Measurements from ENCODE around the gene SERPINA6. TPM values are rescaled to one million over a fixed set of nuclear protein-coding genes. Genes with fewer than 3 reads are reported as not detected.

The SERPINA6 gene
- polyA plus RNA-seq, 1 donor (not counting 4 experiments of a cell fraction or from before 2014, with no cell fraction given) = not detected

DNA sequence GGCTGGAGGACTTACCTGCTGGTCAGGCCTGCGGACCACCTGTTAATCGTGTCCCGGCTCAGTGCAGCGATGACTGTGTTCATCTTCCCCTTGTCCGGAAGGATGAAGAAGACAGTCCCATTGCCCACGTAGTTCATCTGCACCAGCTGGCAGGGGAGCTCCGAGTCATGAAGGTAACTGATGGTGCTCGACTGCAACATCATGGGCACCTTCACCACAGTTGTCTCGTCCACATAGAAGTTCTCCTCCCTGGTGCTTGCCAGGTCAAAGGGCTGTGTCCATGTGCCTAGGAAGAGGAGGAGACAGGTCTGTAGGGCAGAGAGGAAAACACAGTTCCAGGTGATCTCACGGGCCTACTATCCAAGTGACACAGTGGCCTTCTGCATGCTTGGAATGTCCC, 13.4 kb downstream of the SERPINA6 start:
- H3K79me2 ChIP-seq (ENCODE audit: control insufficient read depth, insufficient read depth, low read length) = no peaks in the 10 kb centered on the region
- H3K4me2 ChIP-seq (ENCODE audit: control insufficient read depth, extremely low read depth, insufficient read depth, low read depth, low read length) = no peak overlapping the region
- H3K27me3 ChIP-seq (ENCODE audit: control insufficient read depth, extremely low read depth, insufficient read depth, low read length) = no peaks in the 10 kb centered on the region
- H3K4me3 ChIP-seq (ENCODE audit: control insufficient read depth in 2 of 3, extremely low read depth in 1 of 3, insufficient read depth in 2 of 3, low read depth in 1 of 3, low read length in 3 of 3) = no peak overlapping the region
- dilution Hi-C loops (cut with MboI; ENCODE audit: extremely low pct_ligation_motif_present, low sequenced_read_pairs) = no loop called here
- no peak overlapping the region for H3K9ac ChIP-seq (ENCODE audit: control insufficient read depth, extremely low read depth, insufficient read depth, low read length)
- H3K9me1 ChIP-seq (ENCODE audit: control insufficient read depth, extremely low read depth, insufficient read depth, low read length) = no peaks in the 10 kb centered on the region
- no peak for DNase-seq (ENCODE audit: low read depth, low spot score)
- no peaks in the 10 kb centered on the region for H4K20me1 ChIP-seq (ENCODE audit: control insufficient read depth, extremely low read depth, insufficient read depth, low read length)
- peaks cover 20% of the 10 kb centered on the region for H3K4me1 ChIP-seq (ENCODE audit: control insufficient read depth, extremely low read depth, insufficient read depth, low read length)
- H3K36me3 ChIP-seq (ENCODE audit: control insufficient read depth in 2 of 2, extremely low read depth in 1 of 2, insufficient read depth in 2 of 2, low read length in 2 of 2) = no peaks in the 10 kb centered on the region
- H3K27ac ChIP-seq (ENCODE audit: control insufficient read depth, insufficient read depth, low read length) = no peak overlapping the region
- H3K9me3 ChIP-seq (ENCODE audit: control insufficient read depth, low read depth, low read length) = no peaks in the 10 kb centered on the region
- TF ChIP-seq, protein P1, sequence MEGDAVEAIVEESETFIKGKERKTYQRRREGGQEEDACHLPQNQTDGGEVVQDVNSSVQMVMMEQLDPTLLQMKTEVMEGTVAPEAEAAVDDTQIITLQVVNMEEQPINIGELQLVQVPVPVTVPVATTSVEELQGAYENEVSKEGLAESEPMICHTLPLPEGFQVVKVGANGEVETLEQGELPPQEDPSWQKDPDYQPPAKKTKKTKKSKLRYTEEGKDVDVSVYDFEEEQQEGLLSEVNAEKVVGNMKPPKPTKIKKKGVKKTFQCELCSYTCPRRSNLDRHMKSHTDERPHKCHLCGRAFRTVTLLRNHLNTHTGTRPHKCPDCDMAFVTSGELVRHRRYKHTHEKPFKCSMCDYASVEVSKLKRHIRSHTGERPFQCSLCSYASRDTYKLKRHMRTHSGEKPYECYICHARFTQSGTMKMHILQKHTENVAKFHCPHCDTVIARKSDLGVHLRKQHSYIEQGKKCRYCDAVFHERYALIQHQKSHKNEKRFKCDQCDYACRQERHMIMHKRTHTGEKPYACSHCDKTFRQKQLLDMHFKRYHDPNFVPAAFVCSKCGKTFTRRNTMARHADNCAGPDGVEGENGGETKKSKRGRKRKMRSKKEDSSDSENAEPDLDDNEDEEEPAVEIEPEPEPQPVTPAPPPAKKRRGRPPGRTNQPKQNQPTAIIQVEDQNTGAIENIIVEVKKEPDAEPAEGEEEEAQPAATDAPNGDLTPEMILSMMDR (optimal IDR thresholded peaks at IDR 0.05 in 1 of 3, IDR thresholded peaks at IDR 0.05 in 1 of 3, conservative IDR thresholded peaks at IDR 0.05 in 1 of 3; ENCODE audit: extremely low read depth in 1 of 3, insufficient read depth in 2 of 3, low read length in 3 of 3) = no peak
- TF ChIP-seq EZH2 (IDR thresholded peaks at IDR 0.05; ENCODE audit: low read length) = no peak
- FAIRE-seq = no peak
- no peak overlapping the region for H2AFZ ChIP-seq (ENCODE audit: control insufficient read depth, low read length)

DNA sequence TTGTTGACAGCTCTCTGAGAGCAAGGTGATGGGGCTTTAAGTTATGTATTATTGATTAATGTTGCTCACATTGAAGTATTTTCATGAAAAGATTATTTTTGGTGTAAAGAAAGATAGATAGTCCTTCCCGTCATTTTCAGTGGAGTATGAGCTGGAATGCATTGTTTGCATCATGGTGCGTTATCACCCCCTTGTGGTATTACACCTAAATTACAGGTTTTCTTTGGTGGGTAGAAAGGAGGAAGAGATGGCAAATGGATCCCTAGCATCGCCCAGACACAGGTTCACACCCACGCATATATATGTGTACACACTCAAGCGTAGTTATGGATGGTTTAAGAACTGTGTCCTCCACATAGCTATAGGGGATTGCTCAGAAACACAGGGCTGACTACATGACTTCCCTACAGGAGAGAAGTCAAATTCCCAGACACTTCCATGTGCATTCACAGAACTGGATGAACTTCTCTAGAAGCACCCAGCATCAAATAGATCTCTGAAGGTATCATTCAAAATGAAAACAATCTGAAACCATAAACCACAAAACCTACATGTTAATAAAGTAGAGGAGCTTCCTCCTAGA, 15.6 kb downstream of the SERPINA6 start:
- peak; percentile 13 for FAIRE-seq
- TF ChIP-seq, protein P1 (optimal IDR thresholded peaks at IDR 0.05 in 1 of 3, IDR thresholded peaks at IDR 0.05 in 1 of 3, conservative IDR thresholded peaks at IDR 0.05 in 1 of 3; ENCODE audit: extremely low read depth in 1 of 3, insufficient read depth in 2 of 3, low read length in 3 of 3) = peak; percentile 22 to 56 (median 56)
- TF ChIP-seq EZH2 (IDR thresholded peaks at IDR 0.05; ENCODE audit: low read length) = no peak

More for the DNA sequence above, 15.6 kb downstream of the SERPINA6 start:
- Histone ChIP-seq H3K4me1 (ENCODE audit: control insufficient read depth, extremely low read depth, insufficient read depth, low read length) (peaks cover 5% of the 10 kb centered on the region), H4K20me1 (ENCODE audit: control insufficient read depth, extremely low read depth, insufficient read depth, low read length) (no peaks in the 10 kb centered on the region), H3K27ac (ENCODE audit: control insufficient read depth, insufficient read depth, low read length) (no peak overlapping the region), H3K27me3 (ENCODE audit: control insufficient read depth, extremely low read depth, insufficient read depth, low read length) (no peaks in the 10 kb centered on the region), H3K9me3 (ENCODE audit: control insufficient read depth, low read depth, low read length) (no peaks in the 10 kb centered on the region), H3K36me3 (ENCODE audit: control insufficient read depth in 2 of 2, extremely low read depth in 1 of 2, insufficient read depth in 2 of 2, low read length in 2 of 2) (no peaks in the 10 kb centered on the region), H3K9me1 (ENCODE audit: control insufficient read depth, extremely low read depth, insufficient read depth, low read length) (no peaks in the 10 kb centered on the region), H3K4me2 (ENCODE audit: control insufficient read depth, extremely low read depth, insufficient read depth, low read depth, low read length) (no peak overlapping the region), H2AFZ (ENCODE audit: control insufficient read depth, low read length) (no peak overlapping the region), H3K4me3 (ENCODE audit: control insufficient read depth in 2 of 3, extremely low read depth in 1 of 3, insufficient read depth in 2 of 3, low read depth in 1 of 3, low read length in 3 of 3) (no peak overlapping the region), H3K9ac (ENCODE audit: control insufficient read depth, extremely low read depth, insufficient read depth, low read length) (no peak overlapping the region), H3K79me2 (ENCODE audit: control insufficient read depth, insufficient read depth, low read length) (no peaks in the 10 kb centered on the region)
- dilution Hi-C loops (cut with MboI; ENCODE audit: extremely low pct_ligation_motif_present, low sequenced_read_pairs) = no loop called here
- DNase-seq (ENCODE audit: low read depth, low spot score) = no peak
